OCI-M2 (cell line): ENCODE measurements around the gene MUC16.

Source experiments
- DNase-seq: peaks from one replicate; lab custom pipeline; 2025; ENCODE audit not compliant: unreplicated experiment; lab: John Stamatoyannopoulos, UW

Gene MUC16

DNA sequence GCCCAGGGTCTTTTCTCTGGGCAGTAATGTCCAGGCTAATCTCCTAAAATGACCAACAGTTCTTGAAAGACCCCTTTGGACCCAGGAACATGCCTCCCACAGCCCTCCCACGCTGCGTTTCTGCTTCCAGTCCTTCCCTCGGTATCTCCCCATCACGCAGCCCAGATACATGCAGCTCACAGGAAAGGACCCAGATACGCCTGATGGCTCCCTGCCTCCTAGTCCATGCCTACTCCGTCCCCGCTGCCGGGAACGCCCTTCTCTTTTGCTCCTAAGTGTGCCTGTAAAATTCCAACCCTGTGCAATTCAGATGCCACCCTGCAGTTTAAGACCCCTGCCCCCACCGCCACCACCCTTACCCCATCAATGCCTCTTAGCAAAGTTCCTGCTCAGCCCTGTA, 778 bp downstream of the MUC16 start:
- no peak for DNase-seq

DNA sequence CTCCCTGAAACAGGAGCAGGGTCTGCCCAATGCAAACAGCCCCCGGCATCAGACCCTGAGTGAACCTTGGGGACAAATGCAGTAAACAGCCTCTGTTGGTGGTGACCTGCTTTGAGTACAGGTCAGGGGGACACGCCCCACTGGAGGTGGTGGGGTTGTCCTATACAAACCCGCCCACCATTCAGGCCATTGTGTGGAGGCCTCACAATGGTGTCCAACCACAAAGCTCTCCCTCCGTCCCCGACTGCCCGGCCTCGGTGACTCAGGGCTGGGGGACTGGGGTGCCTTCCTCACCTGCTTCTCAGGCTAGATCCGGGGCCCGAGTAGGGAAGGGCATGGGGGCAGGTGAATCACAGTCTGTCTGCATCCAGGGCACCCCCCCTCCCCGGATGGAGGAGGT, 1.5 kb downstream of the MUC16 start:
- no peak for DNase-seq

DNA sequence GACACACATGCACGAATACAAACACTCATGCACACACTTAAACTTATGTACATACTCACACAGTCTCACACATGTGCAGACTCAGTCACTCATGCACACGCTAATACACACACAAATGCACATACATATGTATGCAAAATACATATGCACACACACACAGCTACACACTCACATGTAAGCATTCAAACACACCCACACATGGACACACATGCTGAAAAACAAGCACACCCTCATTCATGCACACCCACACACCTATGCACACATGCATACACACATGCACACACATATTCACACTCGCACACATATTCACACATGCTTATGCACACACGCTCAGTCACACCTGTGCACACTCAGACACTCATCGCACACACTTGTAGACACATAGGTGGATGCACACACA, 9.3 kb downstream of the MUC16 start:
- no peak for DNase-seq

DNA sequence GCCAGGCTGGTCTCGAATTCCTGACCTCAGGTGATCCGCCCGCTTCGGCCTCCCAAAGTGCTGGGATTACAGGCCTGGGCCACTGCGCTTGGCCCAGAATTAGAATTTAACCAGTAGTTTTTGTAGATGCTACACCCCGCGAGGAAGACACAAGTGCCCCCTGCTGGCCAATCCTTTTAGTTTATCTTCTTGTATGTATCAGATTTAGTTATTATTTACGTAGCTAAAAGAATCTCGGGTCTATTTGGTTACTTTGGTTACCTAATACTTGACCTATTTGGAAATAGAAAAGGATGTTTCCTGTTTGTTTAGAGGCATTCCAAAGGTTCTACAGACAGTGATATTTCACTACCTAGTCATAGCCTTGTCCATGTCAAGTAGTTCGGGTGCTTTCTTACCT, 22.0 kb downstream of the MUC16 start:
- DNase-seq: no peak

DNA sequence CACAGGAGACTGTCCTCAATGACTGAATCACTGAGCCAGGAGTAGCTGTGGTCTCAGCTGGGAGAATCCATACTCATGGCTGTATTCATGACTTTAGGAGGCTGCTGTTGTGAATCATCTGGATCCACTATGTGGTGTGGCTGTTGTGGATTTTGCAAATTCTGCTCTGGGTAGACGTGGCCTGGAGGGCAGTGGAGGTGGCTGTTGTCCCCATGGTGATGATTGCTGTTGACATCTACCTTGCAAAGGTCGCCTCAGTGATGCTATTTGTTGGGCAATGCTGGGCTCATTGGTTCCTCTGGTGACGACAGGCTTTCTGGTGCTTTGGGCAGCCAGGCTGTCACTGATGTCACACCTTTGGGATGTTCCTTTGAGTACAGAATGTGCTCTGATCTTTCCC, 23.9 kb downstream of the MUC16 start:
- no peak for DNase-seq

DNA sequence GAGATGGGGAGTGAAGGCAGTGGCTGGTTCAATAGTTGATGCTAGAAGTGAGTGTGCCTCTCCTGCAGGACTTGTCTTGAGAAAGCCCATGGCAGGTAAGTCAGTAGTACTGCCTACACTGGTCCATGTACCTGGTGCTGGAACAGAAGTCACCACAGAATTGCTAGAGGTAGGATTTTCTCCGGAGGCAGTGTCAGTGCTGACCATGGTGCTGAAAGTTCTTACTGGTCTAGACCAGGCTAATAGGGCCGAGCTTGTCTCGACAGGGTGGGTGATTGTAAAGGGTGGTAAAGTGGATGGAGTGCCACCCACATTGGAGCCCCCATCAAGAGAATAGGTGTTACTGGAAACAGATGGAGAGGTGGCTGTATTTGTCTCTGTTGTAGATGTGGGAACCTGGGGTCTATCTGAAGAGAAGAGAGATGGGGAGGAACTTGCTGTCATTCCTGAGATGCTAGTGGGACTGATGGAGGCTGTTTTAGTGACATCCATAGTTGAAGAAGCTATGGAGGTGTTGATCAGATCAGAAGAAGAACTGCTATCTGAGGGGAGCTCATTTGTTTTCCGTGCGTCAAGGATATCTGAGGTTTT, 36.6 kb downstream of the MUC16 start:
- peak; percentile 2 for DNase-seq

DNA sequence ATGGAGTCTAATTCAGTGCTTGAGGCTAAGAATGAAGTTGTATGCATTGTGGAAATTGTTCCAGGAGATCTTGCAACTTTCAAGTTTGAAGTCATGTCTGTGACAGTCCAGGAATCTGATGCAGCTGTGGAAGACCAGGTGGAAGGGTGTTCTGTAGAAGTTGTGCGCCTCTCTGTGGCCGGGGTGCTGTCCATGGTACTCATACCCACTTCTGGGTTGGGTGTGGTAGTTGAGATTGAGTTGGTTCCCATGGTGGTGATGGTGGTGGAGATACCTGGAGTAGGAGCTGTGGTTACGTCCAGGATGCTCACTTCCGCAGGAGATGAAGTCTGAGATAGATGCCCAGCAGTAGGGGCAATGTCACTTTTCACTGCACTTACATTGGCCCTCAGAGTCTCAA, 44.3 kb downstream of the MUC16 start:
- no peak for DNase-seq
